Limb (tissue), 2 donors: Measurements from ENCODE around the gene AKAP13.

Experiments
- DNase-seq, 2 donors: peaks; one replicate each; pipeline ENCODE4 v3.0.0-alpha.2; 2016; ENCODE audit errors: extremely low spot score in 2 of 2

Gene AKAP13

GRCh38 chr15:85752124-85752475, 371.7 kb downstream of the AKAP13 start:
- no peak for DNase-seq

GRCh38 chr15:85752491-85752961, 372.1 kb downstream of the AKAP13 start:
- DNase-seq = no peak

GRCh38 chr15:85753261-85753660, 372.9 kb downstream of the AKAP13 start:
- DNase-seq = no peak

GRCh38 chr15:85753791-85754452, 373.5 kb downstream of the AKAP13 start:
- no peak for DNase-seq

- DNase-seq = peak in 1 of 2 donors; percentile 62
These were observed 374.6 kb downstream of the AKAP13 start for GRCh38 chr15:85754989-85755388.

- no peak for DNase-seq
These were observed 375.1 kb downstream of the AKAP13 start for GRCh38 chr15:85755471-85755870.

GRCh38 chr15:85755942-85756341, 375.5 kb downstream of the AKAP13 start:
- DNase-seq = no peak

- DNase-seq = no peak
These were observed 376.1 kb downstream of the AKAP13 start for GRCh38 chr15:85756411-85757072.

- DNase-seq = no peak
These were observed 376.9 kb downstream of the AKAP13 start for GRCh38 chr15:85757073-85757938.

GRCh38 chr15:85757939-85758654, 377.7 kb downstream of the AKAP13 start:
- no peak for DNase-seq

GRCh38 chr15:85758655-85758978, 378.2 kb downstream of the AKAP13 start:
- DNase-seq = no peak

GRCh38 chr15:85759376-85759775, 379.0 kb downstream of the AKAP13 start:
- DNase-seq = no peak

- no peak for DNase-seq
These were observed 379.6 kb downstream of the AKAP13 start for GRCh38 chr15:85760049-85760448.

GRCh38 chr15:85760531-85761371, 380.3 kb downstream of the AKAP13 start:
- no peak for DNase-seq

- peak in 1 of 2 donors; percentile 38 for DNase-seq
These were observed 381.2 kb downstream of the AKAP13 start for GRCh38 chr15:85761635-85762034.

- no peak for DNase-seq
These were observed 381.8 kb downstream of the AKAP13 start for GRCh38 chr15:85762039-85762755.

- no peak for DNase-seq
These were observed 382.3 kb downstream of the AKAP13 start for GRCh38 chr15:85762756-85763127.

GRCh38 chr15:85763157-85763556, 382.8 kb downstream of the AKAP13 start:
- no peak for DNase-seq

GRCh38 chr15:85763673-85764633, 383.6 kb downstream of the AKAP13 start:
- DNase-seq = no peak
